Measurements from ENCODE around the gene WDR46. TPM values are rescaled to one million over a fixed set of nuclear protein-coding genes. Genes with fewer than 3 reads are reported as not detected.
A peak's percentile ranks its signal among the peaks of the same experiment; 100 is the strongest.

The WDR46 gene
- total and polyA plus RNA-seq, 2 of the 13 experiments (the other 11 are each of a cell fraction or from before 2014, with no cell fraction given): 47.4 to 105 TPM

- TF ChIP-seq ZNF281 (CRISPR knock-in tag; IDR thresholded peaks at IDR 0.05; ENCODE audit: borderline replicate concordance) (peak; percentile 46; the same call in 1 of the 2 replicates), ZBTB37 (CRISPR knock-in tag; IDR thresholded peaks at IDR 0.05) (peak; percentile 60; the same call in 1 of the 2 replicates), ZNF572 (CRISPR knock-in tag; IDR thresholded peaks at IDR 0.05) (no peak), HNRNPH1 (optimal IDR thresholded peaks at IDR 0.05; ENCODE audit: low read depth, low read length) (no peak), ZBTB8A (CRISPR knock-in tag; IDR thresholded peaks at IDR 0.05; ENCODE audit: borderline replicate concordance, low read depth) (peak; percentile 30; the same call in 1 of the 2 replicates), CCDC6 (CRISPR knock-in tag; IDR thresholded peaks at IDR 0.05) (peak; percentile 75), ZNF17 (CRISPR knock-in tag; IDR thresholded peaks at IDR 0.05) (no peak), ZNF709 (CRISPR knock-in tag; IDR thresholded peaks at IDR 0.05) (peak; percentile 86), MIXL1 (CRISPR knock-in tag; IDR thresholded peaks at IDR 0.05) (no peak), SALL1 (CRISPR knock-in tag; IDR thresholded peaks at IDR 0.05) (peak; percentile 53), CREB3 (CRISPR knock-in tag; IDR thresholded peaks at IDR 0.05) (0 out of 2 replicates have a peak, but pooled peaks have one; percentile 61), MATR3 (CRISPR knock-in tag; IDR thresholded peaks at IDR 0.05) (0 out of 2 replicates have a peak, but pooled peaks have one; percentile 49), ZNF329 (CRISPR knock-in tag; IDR thresholded peaks at IDR 0.05; ENCODE audit: low read depth) (peak; percentile 76; the same call in 1 of the 2 replicates), ZIK1 (CRISPR knock-in tag; IDR thresholded peaks at IDR 0.05; ENCODE audit: borderline replicate concordance, low read depth) (peak; percentile 62; the same call in 1 of the 2 replicates), MEIS1 (CRISPR knock-in tag; IDR thresholded peaks at IDR 0.05; ENCODE audit: borderline replicate concordance) (0 out of 2 replicates have a peak, but pooled peaks have one; percentile 23), TAF1 (CRISPR knock-in tag; IDR thresholded peaks at IDR 0.05) (peak; percentile 94), AHDC1 (CRISPR knock-in tag; IDR thresholded peaks at IDR 0.05; ENCODE audit: borderline replicate concordance) (peak; percentile 69; the same call in 1 of the 2 replicates)
Measured at GRCh38 chr6:33299237-33299944, 10.4 kb upstream of the WDR46 start (continued).
